Peyer's patch (tissue), 4 donors: ENCODE results near the gene PLAGL2. TPM values are rescaled to one million over a fixed set of nuclear protein-coding genes. Genes with fewer than 3 reads are reported as not detected.

ENCODE experiments used
- DNase-seq, 3 donors: peaks; one replicate each; pipeline ENCODE4 v3.0.0-alpha.2; 2017 to 2019
- H3K27ac ChIP-seq, 4 donors: fragments of 200-600 bp; sonication (generic); one replicate each; pipeline ENCODE4 v1.5.1; 2016 to 2019
- H3K27me3 ChIP-seq, 2 donors: fragments of 200-600 bp; sonication (generic); one replicate each; pipeline ENCODE4 v1.5.1; 2019
- H3K36me3 ChIP-seq, 3 donors: fragments of 200-600 bp; sonication (generic); one replicate each; pipeline ENCODE4 v1.5.1; 2016 to 2019
- H3K4me1 ChIP-seq, 4 donors: fragments of 200-600 bp; sonication (generic); one replicate each; pipeline ENCODE4 v1.5.1; 2016 to 2019
- H3K4me3 ChIP-seq, 4 donors: fragments of 200-600 bp; sonication (generic); 1 replicate in 3 of 4; 2 replicates in 1 of 4; pipeline ENCODE4 v1.5.1; 2016 to 2019; ENCODE audit warnings: mild to moderate bottlenecking in 1 of 4
- H3K9me3 ChIP-seq, 4 donors: fragments of 200-600 bp; sonication (generic); one replicate each; pipeline ENCODE4 v1.5.1; 2016 to 2019; ENCODE audit warnings: mild to moderate bottlenecking in 1 of 4
- CTCF ChIP-seq, 6 experiments: fragments of 450-650 bp in 4 of 6; fragments of 200-600 bp in 2 of 6; sonication (generic) in 1 of 6; IDR thresholded peaks; one replicate each; pipeline ENCODE4 v1.5.1; 2017 to 2019; ENCODE audit warnings: antibody characterized with exemption in 6 of 6, mild to moderate bottlenecking in 3 of 6, moderate library complexity in 1 of 6
- POLR2A ChIP-seq, 2 donors: fragments of 450-650 bp; IDR thresholded peaks; one replicate each; pipeline ENCODE4 v1.5.1; 2017; ENCODE audit warnings: antibody characterized with exemption in 2 of 2, mild to moderate bottlenecking in 2 of 2, moderate library complexity in 2 of 2
- total RNA-seq, 4 donors: library from RNA; depleted of rRNA; stranded (reverse); fragments of >200 nt; gene quantifications; one replicate each; pipeline ENCODE4 v1.1.0, GENCODE V29; 2016

Gene PLAGL2
- total RNA-seq, 4 donors from 2014 or later: 5.8 to 55.9 (median 25.8) TPM

GRCh38 chr20:32244959-32245358, 37.4 kb upstream of the PLAGL2 start:
- no peaks in the 10 kb centered on the region for H3K27me3 ChIP-seq
- H3K27ac ChIP-seq: no peak overlapping the region
- no peaks in the 10 kb centered on the region for H3K36me3 ChIP-seq
- no peaks in the 10 kb centered on the region for H3K9me3 ChIP-seq
- no peak overlapping the region for H3K4me3 ChIP-seq
- H3K4me1 ChIP-seq: no peaks in the 10 kb centered on the region
- TF ChIP-seq CTCF (IDR thresholded peaks at IDR 0.05): no peak
- no peak for TF ChIP-seq POLR2A (IDR thresholded peaks at IDR 0.05)
- no peak for DNase-seq

GRCh38 chr20:32244150-32244823, 36.7 kb upstream of the PLAGL2 start:
- TF ChIP-seq POLR2A (IDR thresholded peaks at IDR 0.05): no peak
- TF ChIP-seq CTCF (IDR thresholded peaks at IDR 0.05): no peak
- Histone ChIP-seq H3K27ac (peak overlapping the region in 1 of 4 donors; percentile 25), H3K9me3 (no peaks in the 10 kb centered on the region), H3K4me3 (no peak overlapping the region), H3K27me3 (no peaks in the 10 kb centered on the region), H3K36me3 (no peaks in the 10 kb centered on the region), H3K4me1 (no peaks in the 10 kb centered on the region)
- no peak for DNase-seq

- DNase-seq: no peak
- Histone ChIP-seq H3K4me1 (peaks cover 0 to 9% (median under 1%) of the 10 kb centered on the region in 4 donors), H3K36me3 (no peaks in the 10 kb centered on the region), H3K27me3 (no peaks in the 10 kb centered on the region), H3K27ac (no peak overlapping the region), H3K9me3 (no peaks in the 10 kb centered on the region), H3K4me3 (no peak overlapping the region)
- TF ChIP-seq CTCF (IDR thresholded peaks at IDR 0.05) (no peak), POLR2A (IDR thresholded peaks at IDR 0.05) (no peak)
Observed at GRCh38 chr20:32241807-32242206, 34.3 kb upstream of the PLAGL2 start.

- Histone ChIP-seq H3K9me3 (no peaks in the 10 kb centered on the region), H3K27me3 (no peaks in the 10 kb centered on the region), H3K27ac (no peak overlapping the region), H3K36me3 (peaks cover 0 to 4% (median 0%) of the 10 kb centered on the region in 3 donors), H3K4me1 (peaks cover 0 to 21% (median 4%) of the 10 kb centered on the region in 4 donors), H3K4me3 (no peak overlapping the region)
- TF ChIP-seq CTCF (IDR thresholded peaks at IDR 0.05): no peak
- TF ChIP-seq POLR2A (IDR thresholded peaks at IDR 0.05): no peak
- DNase-seq: no peak
Observed at GRCh38 chr20:32240205-32240604, 32.7 kb upstream of the PLAGL2 start.

GRCh38 chr20:32238483-32239425, 31.2 kb upstream of the PLAGL2 start:
- peaks cover 0 to 25% (median 4%) of the 10 kb centered on the region in 4 donors for H3K4me1 ChIP-seq
- H3K4me3 ChIP-seq: no peak overlapping the region

More at GRCh38 chr20:32238483-32239425, 31.2 kb upstream of the PLAGL2 start:
- Histone ChIP-seq H3K27me3 (no peaks in the 10 kb centered on the region), H3K36me3 (peaks cover 0 to 18% (median 0%) of the 10 kb centered on the region in 3 donors), H3K27ac (no peak overlapping the region), H3K9me3 (no peaks in the 10 kb centered on the region)
- TF ChIP-seq POLR2A (IDR thresholded peaks at IDR 0.05) (no peak), CTCF (IDR thresholded peaks at IDR 0.05) (no peak)
- no peak for DNase-seq
